ENCODE data around the gene WNK1.
"Not testable (repeated sequence)": the region's sequence is repeated elsewhere in the genome, so short reads cannot be mapped to it uniquely, and the experiment has no call there.

Gene WNK1

DNA sequence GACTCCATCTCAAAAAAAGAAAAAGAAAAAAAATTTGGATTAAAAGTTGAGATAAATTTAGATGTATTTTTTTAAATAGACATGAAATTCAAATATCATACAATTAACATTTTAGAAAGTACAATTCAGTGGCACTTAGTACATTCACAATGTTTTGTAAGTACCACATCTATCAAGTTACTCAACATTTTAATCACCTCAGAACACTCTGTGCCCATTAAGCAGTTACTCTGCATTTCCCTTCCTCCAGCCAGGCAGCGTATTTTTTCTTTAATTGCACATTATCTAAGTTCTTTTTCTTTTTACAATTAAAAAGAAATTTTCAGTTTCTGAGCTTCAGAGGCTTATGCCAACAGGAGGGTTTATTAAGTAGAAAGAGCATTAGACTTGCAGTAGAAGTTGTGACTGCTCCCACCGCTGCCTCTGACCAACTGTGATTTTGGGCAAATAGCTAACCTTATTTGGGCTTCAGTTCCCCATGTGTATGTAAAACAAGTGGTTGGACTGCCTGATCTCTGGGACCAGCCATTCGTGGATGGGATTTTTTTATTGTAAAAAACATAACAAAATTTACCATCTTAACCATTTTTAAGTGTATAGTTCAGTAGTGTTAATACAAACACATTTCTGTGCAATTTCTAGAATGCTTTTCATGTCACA is 65.7 kb downstream of the WNK1 start:
- no peak for DNase-seq (ENCODE audit: low read depth in 3 of 3)

DNA sequence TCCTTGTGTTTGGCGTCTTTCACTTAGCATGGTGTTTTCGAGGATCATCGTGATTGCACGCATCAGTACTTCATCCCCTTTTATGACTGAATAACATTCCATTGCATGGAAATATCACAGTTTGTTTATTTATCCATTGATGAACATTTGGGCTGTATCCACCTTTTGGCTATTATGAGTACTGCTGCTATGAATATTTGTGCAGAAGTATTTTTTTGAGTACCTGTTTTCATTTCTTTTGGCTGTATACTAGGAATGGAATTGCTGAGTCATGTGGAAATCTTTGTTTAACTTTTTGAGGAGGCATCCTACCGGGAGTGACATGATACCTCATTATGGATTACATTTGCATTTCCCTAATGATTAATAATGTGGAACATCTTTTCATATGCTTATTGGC is 66.4 kb downstream of the WNK1 start:
- no peak for DNase-seq (ENCODE audit: low read depth in 3 of 3)

DNA sequence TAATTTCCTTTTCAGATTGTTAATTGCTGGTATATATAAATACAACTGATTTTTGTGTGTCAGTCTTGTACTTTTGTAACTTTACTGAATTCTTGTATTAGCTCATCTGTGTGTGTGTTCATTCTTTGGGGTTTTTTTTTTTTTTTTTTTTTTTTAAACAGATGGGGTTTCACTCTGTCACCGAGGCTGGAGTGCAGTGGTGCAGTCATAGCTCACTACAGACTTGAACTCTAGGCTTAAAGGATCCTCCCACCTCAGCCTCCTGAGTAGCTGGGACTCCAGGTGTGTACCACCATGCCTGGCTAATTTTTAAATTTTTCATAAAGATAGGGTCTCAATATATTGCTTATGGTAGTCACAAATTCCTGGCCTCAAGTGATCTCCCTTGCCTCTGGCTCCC is 68.0 kb downstream of the WNK1 start:
- DNase-seq (ENCODE audit: low read depth in 3 of 3): no peak

DNA sequence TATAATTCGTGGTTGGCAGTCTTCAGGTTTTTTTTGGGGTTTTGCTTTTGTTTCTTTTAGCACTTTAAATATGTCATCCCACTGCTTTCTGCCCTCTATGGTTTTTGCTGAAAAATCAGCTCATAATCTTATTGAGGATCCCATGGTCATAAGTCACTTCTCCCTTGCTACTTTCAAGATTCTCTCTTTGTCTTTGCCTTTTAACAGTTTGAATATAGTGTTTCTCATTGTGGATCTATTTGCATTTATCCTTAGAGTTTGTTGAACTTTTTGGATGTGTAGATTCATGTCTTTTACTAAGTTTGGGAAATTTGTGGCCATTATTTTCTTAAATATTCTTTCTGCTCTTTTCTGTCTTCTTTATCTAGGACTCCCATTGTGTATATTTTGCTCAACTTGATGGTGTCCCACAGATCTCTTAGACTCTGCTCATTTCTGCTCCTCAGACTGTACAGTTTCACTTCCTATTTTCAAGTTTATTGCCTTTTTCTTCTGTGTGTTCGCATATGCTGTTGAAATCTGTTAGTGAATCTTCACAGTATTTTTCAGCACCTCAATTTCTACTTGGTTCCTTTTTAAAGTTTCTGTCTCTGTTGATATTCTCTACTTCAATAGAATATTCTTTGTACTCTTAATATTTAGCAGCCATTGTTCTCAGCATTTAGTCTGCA is 70.8 kb downstream of the WNK1 start:
- DNase-seq (ENCODE audit: low read depth in 3 of 3): no peak

DNA sequence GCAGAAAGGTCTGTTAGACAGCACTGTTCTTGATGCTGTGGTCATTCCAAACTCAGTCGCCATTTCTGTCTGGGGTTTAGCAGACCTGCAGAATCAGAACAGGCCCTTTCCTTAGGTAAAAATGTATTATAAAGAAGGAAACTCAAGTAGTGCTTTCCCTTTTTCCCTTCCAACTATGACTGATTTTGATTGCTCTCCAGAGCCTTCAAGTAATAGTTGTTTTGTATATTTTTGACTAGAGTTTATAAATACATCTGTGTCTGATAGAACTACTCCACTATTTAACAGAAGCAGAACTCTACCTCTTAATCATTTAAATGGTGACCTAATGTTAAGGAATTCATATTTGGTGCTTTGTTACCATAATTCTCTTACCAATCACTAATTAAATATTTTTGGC is 74.0 kb downstream of the WNK1 start:
- no peak for DNase-seq (ENCODE audit: low read depth in 3 of 3)

DNA sequence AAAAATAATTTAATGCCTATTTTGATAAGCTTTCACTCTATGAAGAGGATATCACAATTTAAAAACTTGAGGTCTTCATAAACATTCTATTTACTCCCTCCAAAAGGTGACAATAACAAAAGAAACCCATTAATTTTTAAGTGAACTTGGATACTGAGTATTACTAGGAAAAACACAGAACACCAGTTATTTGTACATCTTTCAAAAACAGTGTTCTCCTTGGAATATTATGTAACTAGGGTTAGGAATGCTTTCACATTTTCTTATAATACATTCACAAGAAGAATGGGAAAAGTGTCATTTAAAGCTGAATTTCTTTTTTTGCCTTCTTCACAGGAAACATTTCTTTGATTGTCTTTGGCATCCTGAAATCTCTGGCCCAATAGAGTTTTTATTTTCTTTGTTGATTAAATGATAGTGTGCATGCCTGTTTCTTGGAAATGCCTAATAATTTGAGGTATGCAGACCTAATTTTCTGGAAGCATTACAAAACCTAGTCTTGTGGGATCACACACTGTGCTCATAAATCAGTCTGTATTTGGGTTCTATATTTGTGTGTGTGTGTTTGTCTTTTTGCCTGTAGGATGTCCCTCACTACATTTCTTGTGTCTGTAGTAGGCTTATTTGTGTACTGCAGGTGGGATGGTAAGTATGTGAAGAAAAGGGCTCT is 76.5 kb downstream of the WNK1 start:
- no peak for DNase-seq (ENCODE audit: low read depth in 3 of 3)

DNA sequence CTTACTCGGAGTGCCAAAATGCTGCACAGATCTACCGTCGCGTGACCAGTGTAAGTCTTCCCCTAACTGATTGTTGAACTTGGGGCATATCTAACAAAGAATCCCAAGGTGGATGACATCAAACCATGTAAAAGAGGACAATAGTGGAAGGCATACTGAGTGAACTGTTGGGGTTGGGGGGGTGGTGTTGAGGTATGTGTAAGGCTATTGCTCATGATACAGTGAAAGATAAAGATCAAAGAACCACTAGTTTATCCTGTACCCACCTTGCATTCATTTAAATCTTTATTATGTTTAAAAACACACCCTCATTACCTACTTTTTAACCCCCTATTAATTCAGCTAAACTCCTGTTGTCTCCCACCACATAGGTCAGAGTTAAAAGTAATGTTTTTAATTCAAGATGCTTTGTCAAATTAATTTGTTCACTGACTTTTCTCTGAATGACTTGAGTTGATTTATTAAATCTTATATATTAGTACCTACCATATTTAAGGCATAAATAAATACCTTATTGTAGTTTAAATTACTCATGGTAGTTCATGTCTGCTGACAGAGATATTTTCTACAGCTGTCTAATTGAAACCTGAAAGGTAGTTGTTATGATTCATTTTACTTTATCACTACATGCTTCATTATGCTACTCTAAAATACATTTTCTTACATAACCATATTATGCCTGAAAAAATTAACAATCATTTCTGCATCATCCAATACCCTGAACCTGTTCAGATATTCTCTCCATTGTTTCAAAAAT is 77.9 kb downstream of the WNK1 start:
- no peak for DNase-seq (ENCODE audit: low read depth in 3 of 3)

DNA sequence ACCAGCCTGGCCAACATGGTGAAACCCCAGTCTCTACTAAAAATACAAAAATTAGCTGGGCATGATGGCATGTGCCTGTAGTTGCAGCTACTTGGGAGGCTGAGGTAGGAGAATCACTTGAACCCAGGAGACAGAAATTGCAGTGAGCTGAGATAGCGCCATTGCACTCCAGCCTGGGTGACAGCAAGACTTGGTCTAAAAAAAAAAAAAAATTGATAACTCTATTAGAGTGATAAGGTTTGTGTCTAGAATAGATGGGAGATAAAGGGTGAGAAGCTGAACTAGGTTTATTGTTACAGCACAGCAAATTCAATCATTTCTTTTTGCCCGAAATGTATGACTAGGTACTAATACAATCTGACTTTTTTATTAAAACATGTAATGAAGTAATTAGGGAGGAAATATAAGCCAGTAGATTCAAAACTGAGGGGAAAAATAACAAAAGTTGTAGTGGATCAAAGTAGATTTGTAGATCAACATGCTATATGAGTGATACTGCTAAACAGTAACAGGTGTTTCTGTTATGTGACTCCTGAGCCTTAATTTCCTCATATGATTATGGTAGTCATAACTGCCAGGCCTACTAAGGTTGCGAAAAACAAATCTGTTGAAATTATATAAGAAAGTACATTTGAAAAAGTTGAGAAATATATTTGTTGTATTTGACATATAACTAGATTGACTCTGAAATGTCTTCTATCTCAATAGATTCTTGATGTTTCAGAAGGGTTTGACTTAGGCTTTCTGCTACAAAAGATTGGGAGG is 83.6 kb downstream of the WNK1 start:
- no peak for DNase-seq (ENCODE audit: low read depth in 3 of 3)

DNA sequence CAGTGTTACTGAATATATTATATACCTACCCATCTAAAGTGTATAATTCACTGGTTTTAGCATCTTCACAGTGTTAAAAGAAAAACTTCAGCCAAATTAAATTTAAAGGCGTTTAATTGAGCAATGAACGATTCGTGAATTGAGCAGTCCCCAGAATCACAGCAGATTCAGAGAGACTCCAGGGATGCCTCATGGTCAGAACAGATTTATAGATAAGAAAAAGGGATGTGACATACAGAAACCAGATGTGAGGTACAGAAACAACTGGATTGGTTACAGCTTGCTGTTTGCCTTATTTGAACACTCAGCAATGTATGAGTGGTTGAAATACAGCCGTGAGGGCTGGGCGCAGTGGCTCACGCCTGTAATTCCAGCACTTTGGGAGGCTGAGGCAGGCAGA is 84.6 kb downstream of the WNK1 start:
- no peak for DNase-seq (ENCODE audit: low read depth in 3 of 3)

DNA sequence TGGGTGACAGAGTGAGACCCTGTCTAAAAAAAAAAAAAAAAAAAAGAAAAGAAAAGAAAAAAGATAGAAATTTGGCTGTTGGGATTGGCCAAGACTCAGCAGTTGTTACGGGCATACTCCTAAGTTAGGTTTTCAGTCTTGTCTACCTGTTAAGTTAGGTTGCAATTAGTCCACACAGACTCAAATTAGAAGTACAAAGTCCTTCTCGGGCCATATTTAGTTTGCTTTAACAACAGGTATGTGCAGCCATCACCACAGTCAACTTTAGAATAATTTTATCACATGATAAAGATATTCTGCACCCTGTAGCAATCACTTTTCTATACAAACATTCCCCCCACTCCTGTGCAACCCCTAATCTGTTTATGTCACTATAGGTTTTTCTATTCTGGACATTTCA is 85.2 kb downstream of the WNK1 start:
- DNase-seq (ENCODE audit: low read depth in 3 of 3): no peak

DNA sequence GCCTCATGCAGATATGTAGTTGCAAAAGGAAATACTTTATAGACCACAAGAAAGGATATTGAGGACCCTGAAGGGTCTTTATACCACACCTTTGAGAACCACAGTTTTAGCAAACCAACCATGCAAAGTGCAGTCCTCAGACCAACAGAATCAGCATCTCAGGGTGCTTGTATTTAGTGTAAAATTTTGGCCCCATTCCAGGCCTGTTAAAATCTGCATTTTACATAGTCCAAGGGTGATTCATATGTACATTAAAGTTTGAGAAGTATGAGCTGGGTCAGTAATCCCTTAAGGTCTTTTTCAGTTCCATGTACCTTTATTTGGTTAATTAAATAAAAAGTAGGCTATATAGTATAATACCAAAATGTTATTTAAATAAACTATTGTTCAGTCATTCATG is 91.2 kb downstream of the WNK1 start:
- no peak for DNase-seq (ENCODE audit: low read depth in 3 of 3)

DNA sequence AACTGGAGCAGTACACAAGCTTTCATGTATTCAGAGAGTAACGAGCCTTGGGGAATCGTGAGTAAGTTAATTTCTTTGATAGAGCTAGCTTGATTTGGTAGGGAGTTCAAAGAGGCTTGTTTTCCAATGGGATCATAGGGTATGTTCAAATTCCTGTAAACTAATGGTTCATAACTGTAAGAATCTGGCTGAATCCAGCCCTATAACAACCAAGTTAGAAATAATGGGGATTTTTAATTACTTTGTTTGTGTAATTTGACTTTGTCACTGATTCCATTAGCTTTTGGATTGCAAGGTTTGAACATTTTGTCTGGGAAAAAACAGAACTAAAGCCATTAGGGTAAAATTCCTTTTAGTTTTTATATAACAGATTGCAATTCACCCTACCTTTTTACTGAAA is 94.0 kb downstream of the WNK1 start:
- DNase-seq (ENCODE audit: low read depth in 3 of 3): no peak

DNA sequence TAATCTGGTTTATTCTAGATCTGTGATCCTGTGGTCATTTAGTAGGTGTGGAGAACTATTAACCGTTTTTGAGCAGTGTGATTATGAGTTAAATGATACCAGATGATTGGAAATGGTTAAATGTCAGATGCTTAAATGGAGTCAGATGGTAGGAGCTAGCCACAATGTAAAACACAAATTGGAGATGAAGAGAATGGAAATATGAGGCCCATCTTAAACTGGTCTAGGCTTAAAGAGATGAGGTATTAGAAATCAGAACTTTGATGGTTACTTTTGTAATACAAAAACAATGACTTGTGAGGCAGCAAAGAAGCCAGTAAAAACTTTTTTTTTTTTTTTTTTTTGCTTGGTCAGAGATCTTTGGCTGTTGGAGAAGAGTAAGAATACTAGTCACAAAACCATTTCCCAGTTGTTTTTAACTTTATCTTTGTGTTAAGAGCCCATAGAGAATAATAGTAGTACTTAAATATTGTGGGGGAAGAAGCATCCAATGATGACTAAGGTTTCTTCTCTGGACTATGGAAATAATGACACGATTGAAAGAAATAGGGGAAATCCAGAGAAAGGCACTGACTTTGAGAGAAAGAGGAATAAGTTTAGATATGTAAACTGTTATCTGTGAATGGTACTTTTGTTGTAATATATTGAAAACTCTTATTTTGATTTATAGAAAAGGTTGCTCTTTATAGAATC is 95.9 kb downstream of the WNK1 start:
- DNase-seq (ENCODE audit: low read depth in 3 of 3): no peak

DNA sequence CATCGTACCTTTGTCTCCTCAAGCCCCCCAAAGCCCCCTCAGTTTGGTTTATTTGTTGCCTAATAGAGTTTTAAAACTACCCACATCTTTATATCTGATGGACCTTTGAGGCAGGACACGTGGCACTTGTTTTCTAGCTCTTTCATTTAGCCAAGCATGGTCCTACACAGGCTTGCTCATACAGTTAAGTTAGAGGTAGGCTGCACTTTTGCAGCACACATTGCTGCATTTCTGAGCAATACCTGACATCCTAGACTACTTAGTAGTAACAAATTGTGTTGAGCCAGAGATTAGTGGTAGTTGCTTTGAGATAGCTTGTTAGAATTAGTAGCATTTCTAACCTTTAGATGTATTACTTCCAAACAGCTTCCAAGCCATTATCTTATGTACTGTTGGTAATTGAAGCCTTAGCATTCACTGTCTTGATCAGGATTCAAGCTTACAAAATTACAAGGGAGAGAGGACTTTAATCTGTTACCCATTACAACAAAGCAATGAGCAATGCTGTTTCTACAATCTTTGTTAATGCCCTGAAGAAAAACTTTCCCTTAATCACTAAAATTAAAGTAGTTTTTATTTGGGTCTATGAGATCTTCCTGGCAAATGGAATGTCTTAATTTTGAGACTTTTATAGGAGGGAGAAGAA is 96.6 kb downstream of the WNK1 start:
- DNase-seq (ENCODE audit: low read depth in 3 of 3): no peak

DNA sequence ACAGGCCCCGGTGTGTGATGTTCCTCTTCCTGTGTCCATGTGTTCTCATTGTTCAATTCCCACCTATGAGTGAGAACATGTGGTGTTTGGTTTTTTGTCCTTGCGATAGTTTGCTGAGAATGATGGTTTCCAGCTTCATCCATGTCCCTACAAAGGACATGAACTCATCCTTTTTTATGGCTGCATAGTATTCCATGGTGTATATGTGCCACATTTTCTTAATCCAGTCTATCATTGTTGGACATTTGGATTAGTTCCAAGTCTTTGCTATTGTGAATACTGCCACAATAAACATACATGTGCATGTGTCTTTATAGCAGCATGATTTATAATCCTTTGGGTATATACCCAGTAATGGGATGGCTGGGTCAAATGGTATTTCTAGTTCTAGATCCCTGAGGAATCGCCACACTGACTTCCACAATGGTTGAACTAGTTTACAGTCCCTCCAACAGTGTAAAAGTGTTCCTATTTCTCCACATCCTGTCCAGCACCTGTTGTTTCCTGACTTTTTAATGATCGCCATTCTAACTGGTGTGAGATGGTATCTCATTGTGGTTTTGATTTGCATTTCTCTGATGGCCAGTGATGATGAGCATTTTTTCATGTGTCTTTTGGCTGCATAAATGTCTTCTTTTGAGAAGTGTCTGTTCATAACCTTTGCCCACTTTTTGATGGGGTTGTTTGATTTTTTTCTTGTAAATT is 97.5 kb downstream of the WNK1 start:
- DNase-seq (ENCODE audit: low read depth in 3 of 3): not testable (repeated sequence)

DNA sequence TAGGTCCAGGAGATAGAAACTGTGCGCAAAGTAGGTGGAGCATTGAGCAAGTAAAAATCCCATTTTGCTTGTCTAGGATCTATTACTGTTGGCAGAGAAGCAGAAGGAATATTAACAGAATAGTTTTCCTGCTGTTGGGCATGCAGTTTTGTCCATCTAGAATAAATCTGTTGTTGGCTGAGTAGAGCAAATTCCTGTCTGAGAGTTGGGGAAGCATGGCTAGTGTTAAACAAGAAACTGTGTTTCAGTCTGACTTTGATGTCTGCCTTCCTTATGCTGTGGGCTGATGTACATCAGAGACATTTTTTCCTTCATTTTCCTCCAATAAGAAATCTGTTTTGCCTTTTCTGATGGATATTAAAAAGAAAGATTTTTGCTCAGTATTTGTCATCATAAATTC is 99.0 kb downstream of the WNK1 start:
- no peak for DNase-seq (ENCODE audit: low read depth in 3 of 3)

DNA sequence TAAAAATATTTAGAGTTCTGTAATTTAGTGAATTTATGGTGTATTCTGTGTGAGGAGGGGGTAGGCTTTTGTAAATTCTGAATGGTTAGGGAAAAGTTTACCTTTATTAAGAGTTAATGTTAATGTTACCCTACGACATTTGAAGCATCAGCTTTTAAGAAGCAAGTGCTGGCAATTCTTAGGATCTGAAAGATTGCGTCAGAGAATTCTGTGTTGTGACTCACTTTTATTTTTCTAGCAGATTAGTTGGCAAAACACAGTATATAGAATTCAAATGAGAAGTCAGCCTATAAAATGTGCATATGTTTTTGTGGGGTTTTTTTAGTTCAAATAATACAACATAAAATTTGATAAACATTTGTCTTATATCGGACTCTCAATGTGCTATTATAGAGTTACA is 99.5 kb downstream of the WNK1 start:
- DNase-seq (ENCODE audit: low read depth in 3 of 3): no peak

DNA sequence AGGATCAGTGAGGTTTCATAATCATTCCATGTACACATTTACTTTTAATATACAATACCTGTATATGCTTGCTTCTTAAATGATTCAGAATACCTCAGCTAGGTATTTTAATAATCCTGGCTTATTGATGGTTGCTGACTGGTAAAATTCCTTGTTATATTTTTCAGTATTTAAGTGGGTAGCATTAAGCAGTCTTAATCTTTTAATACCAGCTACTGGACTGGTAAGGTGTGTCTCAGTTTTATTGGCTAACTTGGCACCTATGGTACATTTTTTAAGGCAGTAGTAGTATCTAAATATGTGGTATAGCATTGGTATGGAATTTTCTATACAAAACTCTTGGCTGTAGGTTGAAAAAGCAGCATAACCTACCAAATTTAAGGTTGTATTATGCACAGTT is 100.5 kb downstream of the WNK1 start:
- DNase-seq (ENCODE audit: low read depth in 3 of 3): no peak

DNA sequence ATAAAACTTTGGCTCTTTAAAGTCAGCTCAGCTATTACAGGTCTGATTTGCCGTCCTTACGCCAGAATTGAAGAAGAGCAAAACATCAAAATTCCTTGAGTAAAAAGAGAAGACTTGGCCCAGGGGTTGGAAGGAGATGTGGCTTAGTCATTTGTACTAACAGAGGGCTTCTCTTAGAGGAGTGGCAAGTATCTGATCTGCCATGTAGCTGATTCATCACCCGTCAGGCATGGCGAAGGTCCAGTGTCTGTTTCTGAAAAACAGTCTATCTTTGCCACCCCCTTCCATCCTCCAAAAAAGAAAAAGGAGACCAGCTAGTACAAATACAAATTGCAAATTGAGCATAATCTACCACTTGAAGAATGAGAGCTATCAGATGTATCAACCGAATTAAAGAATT is 105.2 kb downstream of the WNK1 start:
- no peak for DNase-seq (ENCODE audit: low read depth in 3 of 3)

DNA sequence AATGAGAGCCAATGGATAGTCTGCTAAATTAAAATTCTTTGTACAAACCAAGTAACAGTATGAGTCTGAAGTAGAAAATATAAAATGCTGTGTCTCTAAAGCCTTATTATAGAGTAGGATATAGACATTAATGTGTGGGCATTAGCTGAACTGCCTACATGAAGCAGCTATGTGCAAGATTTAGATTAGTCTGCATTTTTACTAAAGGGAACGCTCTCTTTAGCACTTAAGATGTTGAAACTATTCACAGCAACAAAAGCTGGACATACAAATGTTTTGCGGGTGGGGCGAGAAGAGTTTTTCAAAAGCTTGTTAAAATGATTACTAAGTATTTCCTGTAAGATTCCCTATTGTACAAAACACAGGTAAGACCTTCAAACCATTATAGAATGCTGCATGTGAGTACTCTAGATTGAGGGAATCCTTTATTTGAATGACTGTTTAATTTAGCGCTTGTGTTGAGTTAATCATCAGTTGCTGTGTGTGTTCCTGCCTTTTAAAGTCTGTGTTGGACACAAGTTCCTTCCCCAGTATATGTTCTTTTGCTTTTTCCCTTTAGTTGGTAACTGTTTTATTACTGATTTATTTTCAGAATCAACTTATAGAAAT is 110.0 kb downstream of the WNK1 start:
- DNase-seq (ENCODE audit: low read depth in 3 of 3): no peak
